Neural progenitor cell (in vitro differentiated cells): Measurements from ENCODE around the gene RASGRP3. TPM values are rescaled to one million over a fixed set of nuclear protein-coding genes. Genes with fewer than 3 reads are reported as not detected.

ENCODE experiments used
- DNase-seq: peaks from one replicate; pipeline ENCODE4 v3.0.0-alpha.2; 2016; ENCODE audit warnings: low spot score
- H2AFZ ChIP-seq: fragments of 200-600 bp; sonication (generic); replicated peaks from 2 replicates; pipeline ENCODE4 v1.6.1; 2016; ENCODE audit warnings: antibody characterized with exemption
- H3F3A ChIP-seq: fragments of 200-600 bp; sonication (generic); 2 replicates; pipeline ENCODE4 v1.6.1; 2016; ENCODE audit warnings: antibody characterized with exemption, low read depth
- H3K27ac ChIP-seq: fragments of 200-600 bp; sonication (generic); 2 replicates; pipeline ENCODE4 v1.5.1; 2016; ENCODE audit warnings: mild to moderate bottlenecking
- H3K27me3 ChIP-seq: fragments of 200-600 bp; sonication (generic); 2 replicates; pipeline ENCODE4 v1.6.1; 2016; ENCODE audit warnings: mild to moderate bottlenecking, moderate library complexity
- H3K36me3 ChIP-seq: fragments of 200-600 bp; sonication (generic); 2 replicates; pipeline ENCODE4 v1.5.1; 2016
- H3K4me1 ChIP-seq: fragments of 200-600 bp; sonication (generic); 2 replicates; pipeline ENCODE4 v1.6.1; 2016; ENCODE audit warnings: mixed run types
- H3K4me2 ChIP-seq: fragments of 200-600 bp; sonication (generic); 2 replicates; pipeline ENCODE4 v1.6.1; 2016
- H3K4me3 ChIP-seq: fragments of 200-600 bp; sonication (generic); 2 replicates; pipeline ENCODE4 v1.5.1; 2016
- H3K79me2 ChIP-seq: fragments of 200-600 bp; sonication (generic); 2 replicates; pipeline ENCODE4 v1.6.1; 2016; ENCODE audit warnings: low read depth
- H3K9ac ChIP-seq: fragments of 200-600 bp; sonication (generic); 2 replicates; pipeline ENCODE4 v1.6.1; 2016
- H3K9me3 ChIP-seq: fragments of 200-600 bp; sonication (generic); 2 replicates; pipeline ENCODE4 v1.5.1; 2016; ENCODE audit warnings: low read depth
- H4K20me1 ChIP-seq: fragments of 200-600 bp; sonication (generic); 2 replicates; pipeline ENCODE4 v1.6.1; 2016; ENCODE audit warnings: low read depth
- H3K27ac Mint-ChIP-seq: 3 replicates; pipeline ENCODE4 v1.8.0; 2021; ENCODE audit warnings: mixed read lengths
- H3K27me3 Mint-ChIP-seq: 2 replicates; pipeline ENCODE4 v1.8.0; 2022; ENCODE audit warnings: low read depth, mild to moderate bottlenecking, inconsistent platforms, moderate library complexity, mixed read lengths; ENCODE audit not compliant: insufficient read depth
- H3K36me3 Mint-ChIP-seq: 3 replicates; pipeline ENCODE4 v1.8.0; 2021; ENCODE audit warnings: mixed read lengths
- H3K4me1 Mint-ChIP-seq: 3 replicates; pipeline ENCODE4 v1.8.0; 2021; ENCODE audit warnings: mixed read lengths
- H3K4me3 Mint-ChIP-seq: 3 replicates; pipeline ENCODE4 v1.8.0; 2021; ENCODE audit warnings: mild to moderate bottlenecking, moderate library complexity, mixed read lengths
- H3K9me3 Mint-ChIP-seq: 3 replicates; pipeline ENCODE4 v1.8.0; 2020; ENCODE audit warnings: mixed read lengths
- EZH2 ChIP-seq: fragments of 200-600 bp; sonication (generic); IDR thresholded peaks from 2 replicates; pipeline ENCODE4 v1.6.1; 2017; ENCODE audit warnings: antibody characterized with exemption, mild to moderate bottlenecking, moderate library complexity
- EZH2phosphoT487 ChIP-seq: fragments of 200-600 bp; sonication (generic); IDR thresholded peaks from 2 replicates; pipeline ENCODE4 v1.6.1; 2017; ENCODE audit warnings: antibody characterized with exemption
- total RNA-seq: library from RNA; depleted of rRNA; stranded (reverse); fragments of >200 nt; gene quantifications from 2 replicates; pipeline ENCODE4 v1.2.3, GENCODE V29; 2015; ENCODE audit warnings: low replicate concordance
- TF ChIP-seq, protein P1 (sequence below): fragments of 200-600 bp; sonication (generic); IDR thresholded peaks from 2 replicates; pipeline ENCODE4 v1.5.1; 2017; ENCODE audit warnings: antibody characterized with exemption, mild to moderate bottlenecking

Gene RASGRP3
- total RNA-seq, 1 donor from 2014 or later, result not detected

DNA sequence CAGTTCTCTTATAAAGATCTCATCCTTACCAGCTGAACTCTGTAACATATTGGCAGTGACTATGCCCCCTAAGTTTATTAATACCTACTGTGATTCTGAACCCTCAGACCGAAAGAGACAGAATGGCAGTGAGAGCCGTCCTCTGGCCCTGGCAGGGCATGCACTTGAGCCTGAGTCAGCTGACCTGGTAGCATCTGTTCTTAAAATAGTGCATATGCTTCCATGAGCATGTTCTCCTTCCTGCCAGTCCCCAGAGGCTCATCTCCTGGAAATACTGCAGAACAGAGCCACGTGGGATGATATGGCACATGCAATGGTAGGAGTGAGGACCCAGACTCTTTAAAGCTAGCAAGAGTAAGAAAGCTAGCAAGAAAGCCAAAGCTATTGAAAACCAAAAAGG, 59.0 kb downstream of the RASGRP3 start:
- no peaks in the 10 kb centered on the region for H3K36me3 ChIP-seq
- Mint-ChIP-seq H3K4me3 (no peak overlapping the region), H3K27me3 (peaks cover under 1% of the 10 kb centered on the region), H3K27ac (no peak overlapping the region), H3K4me1 (no peaks in the 10 kb centered on the region), H3K9me3 (peaks cover 7% of the 10 kb centered on the region), H3K36me3 (no peaks in the 10 kb centered on the region)
- H3F3A ChIP-seq, result no peaks in the 10 kb centered on the region
- no peak overlapping the region for H3K4me3 ChIP-seq
- no peaks in the 10 kb centered on the region for H4K20me1 ChIP-seq
- H3K27ac ChIP-seq, result no peak overlapping the region
- no peaks in the 10 kb centered on the region for H3K27me3 ChIP-seq
- H3K9ac ChIP-seq, result no peak overlapping the region
- H2AFZ ChIP-seq, result no peak overlapping the region
- H3K4me1 ChIP-seq, result no peaks in the 10 kb centered on the region
- no peak for TF ChIP-seq EZH2
- TF ChIP-seq EZH2phosphoT487, result no peak
- TF ChIP-seq, protein P1, sequence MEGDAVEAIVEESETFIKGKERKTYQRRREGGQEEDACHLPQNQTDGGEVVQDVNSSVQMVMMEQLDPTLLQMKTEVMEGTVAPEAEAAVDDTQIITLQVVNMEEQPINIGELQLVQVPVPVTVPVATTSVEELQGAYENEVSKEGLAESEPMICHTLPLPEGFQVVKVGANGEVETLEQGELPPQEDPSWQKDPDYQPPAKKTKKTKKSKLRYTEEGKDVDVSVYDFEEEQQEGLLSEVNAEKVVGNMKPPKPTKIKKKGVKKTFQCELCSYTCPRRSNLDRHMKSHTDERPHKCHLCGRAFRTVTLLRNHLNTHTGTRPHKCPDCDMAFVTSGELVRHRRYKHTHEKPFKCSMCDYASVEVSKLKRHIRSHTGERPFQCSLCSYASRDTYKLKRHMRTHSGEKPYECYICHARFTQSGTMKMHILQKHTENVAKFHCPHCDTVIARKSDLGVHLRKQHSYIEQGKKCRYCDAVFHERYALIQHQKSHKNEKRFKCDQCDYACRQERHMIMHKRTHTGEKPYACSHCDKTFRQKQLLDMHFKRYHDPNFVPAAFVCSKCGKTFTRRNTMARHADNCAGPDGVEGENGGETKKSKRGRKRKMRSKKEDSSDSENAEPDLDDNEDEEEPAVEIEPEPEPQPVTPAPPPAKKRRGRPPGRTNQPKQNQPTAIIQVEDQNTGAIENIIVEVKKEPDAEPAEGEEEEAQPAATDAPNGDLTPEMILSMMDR, result no peak
- no peaks in the 10 kb centered on the region for H3K79me2 ChIP-seq
- H3K9me3 ChIP-seq, result no peaks in the 10 kb centered on the region
- no peak overlapping the region for H3K4me2 ChIP-seq
- DNase-seq, result no peak

DNA sequence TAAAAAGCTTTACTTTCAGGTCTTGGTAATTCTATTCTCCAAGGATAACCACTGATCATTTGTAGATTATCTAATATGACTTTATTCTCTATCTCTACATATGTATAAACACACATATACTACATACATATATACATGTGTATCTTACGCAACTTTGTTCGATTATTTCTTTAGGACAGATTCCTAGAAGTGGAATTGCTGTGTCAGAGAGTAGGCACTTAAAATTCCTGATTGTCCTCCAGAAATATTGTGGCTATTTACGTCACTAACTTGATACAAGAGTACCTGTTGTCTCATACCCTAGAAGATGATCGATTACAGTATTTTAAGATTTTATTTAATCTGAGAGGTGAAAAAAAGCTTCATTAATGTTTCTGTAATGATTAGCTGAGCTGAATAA, 64.8 kb downstream of the RASGRP3 start:
- H3K4me3 Mint-ChIP-seq, result no peak overlapping the region
- no peaks in the 10 kb centered on the region for H3K27me3 ChIP-seq
- H3K4me2 ChIP-seq, result no peak overlapping the region
- no peak overlapping the region for H3K27ac Mint-ChIP-seq
- H3K4me1 ChIP-seq, result no peaks in the 10 kb centered on the region
- H4K20me1 ChIP-seq, result no peaks in the 10 kb centered on the region
- no peak overlapping the region for H3K9ac ChIP-seq
- no peak overlapping the region for H3K4me3 ChIP-seq
- no peaks in the 10 kb centered on the region for H3K9me3 ChIP-seq
- TF ChIP-seq EZH2 (no peak), EZH2phosphoT487 (no peak)
- TF ChIP-seq, protein P1, result no peak
- H3K27ac ChIP-seq, result no peak overlapping the region
- H2AFZ ChIP-seq, result no peak overlapping the region
- no peak for DNase-seq
- H3K36me3 Mint-ChIP-seq, result no peaks in the 10 kb centered on the region
- no peaks in the 10 kb centered on the region for H3K79me2 ChIP-seq
- no peaks in the 10 kb centered on the region for H3K36me3 ChIP-seq
- H3K27me3 Mint-ChIP-seq, result peaks cover 2% of the 10 kb centered on the region
- no peaks in the 10 kb centered on the region for H3K4me1 Mint-ChIP-seq
- H3K9me3 Mint-ChIP-seq, result peaks cover 7% of the 10 kb centered on the region
- no peaks in the 10 kb centered on the region for H3F3A ChIP-seq

DNA sequence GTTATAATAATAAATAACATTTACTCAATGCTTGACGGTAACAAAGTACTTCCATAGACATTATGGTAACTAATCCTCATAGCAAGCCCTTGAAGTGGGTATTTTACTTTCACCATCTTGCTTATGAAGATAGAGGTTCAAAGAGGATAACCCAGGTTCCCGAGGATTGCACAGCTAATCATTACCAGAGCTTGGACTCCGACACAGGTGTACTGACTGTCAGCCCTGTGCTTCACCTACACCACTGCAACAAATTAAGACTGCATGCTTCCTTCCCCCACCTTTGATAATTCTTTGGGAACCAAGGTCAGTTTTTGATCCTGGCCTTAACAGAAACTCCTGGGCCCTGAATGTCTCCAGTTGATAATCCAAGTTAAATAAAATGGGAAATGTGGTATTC, 73.8 kb downstream of the RASGRP3 start:
- no peaks in the 10 kb centered on the region for H3K79me2 ChIP-seq
- Mint-ChIP-seq H3K9me3 (peaks cover 3% of the 10 kb centered on the region), H3K36me3 (no peaks in the 10 kb centered on the region), H3K4me1 (no peaks in the 10 kb centered on the region), H3K27me3 (peaks cover 7% of the 10 kb centered on the region), H3K4me3 (no peak overlapping the region), H3K27ac (no peak overlapping the region)
- H3F3A ChIP-seq, result no peaks in the 10 kb centered on the region
- no peaks in the 10 kb centered on the region for H3K4me1 ChIP-seq
- H3K36me3 ChIP-seq, result no peaks in the 10 kb centered on the region
- H3K4me3 ChIP-seq, result no peak overlapping the region
- H3K9me3 ChIP-seq, result no peaks in the 10 kb centered on the region
- H3K27ac ChIP-seq, result no peak overlapping the region
- no peak overlapping the region for H3K4me2 ChIP-seq
- H3K27me3 ChIP-seq, result no peaks in the 10 kb centered on the region
- DNase-seq, result no peak
- no peak overlapping the region for H3K9ac ChIP-seq
- TF ChIP-seq, protein P1, result no peak
- TF ChIP-seq EZH2 (no peak), EZH2phosphoT487 (no peak)
- no peaks in the 10 kb centered on the region for H4K20me1 ChIP-seq
- no peak overlapping the region for H2AFZ ChIP-seq
